RPMI8226 (cell line): ENCODE data around the gene GRB14.
"Not testable (repeated sequence)": the region's sequence is repeated elsewhere in the genome, so short reads cannot be mapped to it uniquely, and the experiment has no call there.

Experiments used
- DNase-seq: peaks from one replicate; pipeline ENCODE4 v3.0.0-alpha.2; 2015

Gene GRB14

GRCh38 chr2:164485541-164485940 is 135.7 kb downstream of the GRB14 start:
- DNase-seq = no peak

GRCh38 chr2:164479460-164479859 is 141.8 kb downstream of the GRB14 start:
- DNase-seq = peak; percentile 32

- DNase-seq = no peak
Observed at GRCh38 chr2:164478205-164478604, 143.1 kb downstream of the GRB14 start.

- DNase-seq = no peak
Observed at GRCh38 chr2:164474873-164475272, 146.4 kb downstream of the GRB14 start.

- no peak for DNase-seq
Observed at GRCh38 chr2:164473021-164473420, 148.3 kb downstream of the GRB14 start.

- DNase-seq = not testable (repeated sequence)
Observed at GRCh38 chr2:164465047-164465446, 156.2 kb downstream of the GRB14 start.

GRCh38 chr2:164464376-164464775 is 156.9 kb downstream of the GRB14 start:
- DNase-seq = no peak

GRCh38 chr2:164458792-164459191 is 162.5 kb downstream of the GRB14 start:
- no peak for DNase-seq

- no peak for DNase-seq
Observed at GRCh38 chr2:164457271-164457670, 164.0 kb downstream of the GRB14 start.

- DNase-seq = peak; percentile 66
Observed at GRCh38 chr2:164456619-164457018, 164.7 kb downstream of the GRB14 start.

- no peak for DNase-seq
Observed at GRCh38 chr2:164453656-164454305, 167.5 kb downstream of the GRB14 start.

GRCh38 chr2:164450278-164450677 is 171.0 kb downstream of the GRB14 start:
- no peak for DNase-seq

- DNase-seq = no peak
Observed at GRCh38 chr2:164449706-164450105, 171.6 kb downstream of the GRB14 start.

- DNase-seq = no peak
Observed at GRCh38 chr2:164447660-164448059, 173.6 kb downstream of the GRB14 start.
